Measurements from ENCODE around the gene PAX1. TPM values are rescaled to one million over a fixed set of nuclear protein-coding genes. Genes with fewer than 3 reads are reported as not detected.

PAX1 gene
- total RNA-seq, 2 donors from 2014 or later, result not detected

GRCh38 chr20:21703717-21704407 is 1.6 kb upstream of the PAX1 start:
- Histone ChIP-seq H3K9ac (ENCODE audit: low read depth in 2 of 2, low read length in 2 of 2) (no peak overlapping the region), H3K27me3 (peaks cover 86% of the 10 kb centered on the region), H3K9me3 (no peaks in the 10 kb centered on the region), H3K4me1 (no peaks in the 10 kb centered on the region), H3K36me3 (no peaks in the 10 kb centered on the region), H3K4me3 (no peak overlapping the region), H3K27ac (no peak overlapping the region)
- no peak for TF ChIP-seq CTCF (IDR thresholded peaks at IDR 0.05)
- DNase-seq, result no peak
- intact Hi-C loops (cut with DNase I), result no loop called here

DNA sequence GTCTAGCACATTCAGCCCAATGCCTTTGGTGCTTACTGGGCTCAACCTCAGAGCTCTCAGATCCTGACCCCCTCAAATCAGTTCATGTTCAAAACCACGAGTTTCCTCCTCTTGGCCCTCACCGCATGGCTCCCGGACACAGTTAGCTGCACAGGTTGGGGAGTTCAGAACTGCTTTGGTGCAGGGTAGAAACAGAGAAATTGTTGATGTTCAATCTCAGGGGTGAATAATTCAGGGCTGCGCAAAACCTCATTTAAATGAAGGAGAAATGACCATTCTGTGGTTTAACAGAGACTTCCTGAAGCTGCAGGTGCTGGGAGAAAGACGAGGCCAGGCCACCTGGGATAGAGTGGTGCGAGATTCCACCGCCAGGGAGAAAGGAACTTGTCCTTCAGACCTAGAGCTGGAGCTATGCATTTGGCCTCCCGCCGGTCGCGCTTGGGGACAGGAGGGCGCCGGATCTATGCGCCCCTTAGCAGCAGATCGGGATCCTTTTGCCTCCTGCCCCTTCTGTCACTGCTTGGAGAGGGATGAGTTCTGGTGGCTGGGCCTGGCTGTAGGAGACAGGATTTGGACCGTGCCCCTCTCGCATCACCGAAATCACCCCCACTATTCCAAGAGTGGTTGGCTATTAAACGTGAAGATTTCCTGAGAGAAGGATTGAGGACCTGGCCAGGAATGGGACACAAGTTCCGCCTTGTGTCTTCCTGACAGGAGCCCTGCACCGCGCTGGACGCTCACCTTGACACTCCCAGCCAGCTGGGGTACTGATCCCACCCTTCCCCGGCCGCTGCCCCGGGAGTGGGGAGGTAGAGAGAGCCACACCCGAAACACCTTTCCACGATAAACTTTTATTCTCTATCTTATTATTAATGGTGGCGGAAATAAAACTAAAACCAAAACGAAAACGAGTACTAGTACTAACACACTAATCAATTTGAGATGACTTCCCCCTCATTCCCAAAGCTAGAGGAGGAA is 767 bp upstream of the PAX1 start:
- Histone ChIP-seq H3K27me3 (peaks cover 84% of the 10 kb centered on the region), H3K9me3 (no peaks in the 10 kb centered on the region), H3K9ac (ENCODE audit: low read depth in 2 of 2, low read length in 2 of 2) (no peak overlapping the region), H3K4me1 (no peaks in the 10 kb centered on the region), H3K36me3 (no peaks in the 10 kb centered on the region), H3K27ac (no peak overlapping the region), H3K4me3 (no peak overlapping the region)
- no peak for TF ChIP-seq CTCF (IDR thresholded peaks at IDR 0.05)
- no peak for DNase-seq
- intact Hi-C loops (cut with DNase I), result no loop called here

- H3K27ac ChIP-seq, result no peak overlapping the region
- intact Hi-C loops (cut with DNase I), result no loop called here
- no peaks in the 10 kb centered on the region for H3K4me1 ChIP-seq
- no peaks in the 10 kb centered on the region for H3K36me3 ChIP-seq
- no peak overlapping the region for H3K4me3 ChIP-seq
- no peak for TF ChIP-seq CTCF (IDR thresholded peaks at IDR 0.05)
- peaks cover 84% of the 10 kb centered on the region for H3K27me3 ChIP-seq
- no peak for DNase-seq
- H3K9me3 ChIP-seq, result no peaks in the 10 kb centered on the region
- no peak overlapping the region for H3K9ac ChIP-seq (ENCODE audit: low read depth in 2 of 2, low read length in 2 of 2)
Measured at GRCh38 chr20:21706261-21707195, 1.1 kb downstream of the PAX1 start.

DNA sequence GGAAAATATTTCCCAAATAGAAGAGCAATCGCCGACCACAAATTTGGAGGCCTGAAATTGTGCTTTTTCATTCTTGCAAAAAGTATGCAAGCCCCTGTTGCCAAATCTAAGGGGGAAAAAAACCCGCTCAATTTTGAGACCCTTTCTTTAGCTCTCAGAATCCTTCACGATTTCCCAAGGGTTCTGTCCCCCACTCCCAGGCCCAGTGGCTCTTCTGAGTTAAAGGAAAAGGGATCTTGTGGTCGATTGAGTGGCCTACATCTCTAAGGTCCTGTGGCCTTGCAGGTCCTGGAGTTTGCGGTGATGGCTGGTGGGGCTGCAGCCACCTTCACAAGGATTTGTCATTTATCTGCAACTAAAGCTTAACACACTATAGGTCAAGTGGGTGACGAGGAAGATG is 1.8 kb downstream of the PAX1 start:
- Histone ChIP-seq H3K9me3 (no peaks in the 10 kb centered on the region), H3K36me3 (no peaks in the 10 kb centered on the region), H3K27me3 (peaks cover 77% of the 10 kb centered on the region), H3K27ac (no peak overlapping the region), H3K4me1 (no peaks in the 10 kb centered on the region), H3K9ac (ENCODE audit: low read depth in 2 of 2, low read length in 2 of 2) (no peak overlapping the region), H3K4me3 (no peak overlapping the region)
- DNase-seq, result no peak
- intact Hi-C loops (cut with DNase I), result no loop called here
- TF ChIP-seq CTCF (IDR thresholded peaks at IDR 0.05), result no peak

Data from colonic mucosa (tissue), 4 donors.